H1 (cell line): Measurements from ENCODE around the gene TFAP2A. TPM values are rescaled to one million over a fixed set of nuclear protein-coding genes. Genes with fewer than 3 reads are reported as not detected.

ENCODE experiments used
- CTCF ChIA-PET: fragments of 300-600 bp; sonication (Branson Sonifier 250); formaldehyde crosslinking; loops from one replicate; lab custom pipeline; 2021; ENCODE audit not compliant: partially characterized antibody; lab: Charles Lee
- POLR2A ChIA-PET: fragments of 300-600 bp; sonication (Branson Sonifier 250); formaldehyde crosslinking; loops from one replicate; lab custom pipeline; 2021; ENCODE audit warnings: inconsistent platforms; ENCODE audit not compliant: partially characterized antibody; lab: Charles Lee
- DNase-seq, 2 experiments: peaks; one replicate each; pipeline versions ENCODE4 v3.0.0 to v3.0.0-alpha.2; 2010 to 2022; ENCODE audit warnings: low spot score in 2 of 2, low read depth in 1 of 2, mixed read lengths in 1 of 2
- FAIRE-seq: peaks from 2 replicates; lab custom pipeline; 2011; peaks lifted over from hg19 to GRCh38; lab: Jason Lieb, UNC
- H2AFZ ChIP-seq: 2 replicates; pipeline ENCODE4 v1.8.1; 2012; ENCODE audit warnings: low read length, inconsistent platforms
- H2AK5ac ChIP-seq: 2 replicates; pipeline ENCODE4 v1.6.1; 2013; ENCODE audit warnings: low read depth, low read length
- H2BK120ac ChIP-seq: replicated peaks from 2 replicates; pipeline ENCODE3; 2013; ENCODE audit warnings: low read depth, low read length, inconsistent platforms
- H2BK12ac ChIP-seq: 2 replicates; pipeline ENCODE4 v1.6.1; 2013; ENCODE audit warnings: low read depth, low read length
- H2BK15ac ChIP-seq: 2 replicates; pipeline ENCODE4 v1.6.1; 2013; ENCODE audit warnings: low read length
- H2BK20ac ChIP-seq: 2 replicates; pipeline ENCODE4 v1.6.1; 2013; ENCODE audit warnings: low read length
- H2BK5ac ChIP-seq: 2 replicates; pipeline ENCODE4 v1.6.1; 2013; ENCODE audit warnings: low read depth, low read length
- H3K14ac ChIP-seq: 2 replicates; pipeline ENCODE4 v1.6.1; 2013; ENCODE audit warnings: inconsistent platforms; ENCODE audit not compliant: insufficient read length
- H3K18ac ChIP-seq: 2 replicates; pipeline ENCODE4 v1.6.1; 2013; ENCODE audit warnings: low read length; ENCODE audit errors: extremely low read depth
- H3K23ac ChIP-seq: 2 replicates; pipeline ENCODE4 v1.6.1; 2013; ENCODE audit warnings: inconsistent platforms; ENCODE audit not compliant: insufficient read length
- H3K23me2 ChIP-seq: 2 replicates; pipeline ENCODE4 v1.6.1; 2013; ENCODE audit warnings: low read depth, low read length
- H3K27ac ChIP-seq: 2 replicates; pipeline ENCODE4 v1.6.1; 2011; ENCODE audit warnings: low read depth, low read length, inconsistent platforms
- H3K27me3 ChIP-seq, 4 experiments: replicated peaks in 1 of 4; 1 replicate in 1 of 4; 2 replicates in 3 of 4; pipeline versions ENCODE4 v1.6.1 to v1.8.1; 2011 to 2013; ENCODE audit warnings: low read length in 3 of 4, mild to moderate bottlenecking in 3 of 4, inconsistent platforms in 2 of 4, mixed read lengths in 2 of 4, moderate library complexity in 1 of 4; ENCODE audit not compliant: control insufficient read depth in 3 of 4, insufficient read depth in 3 of 4; ENCODE audit errors: extremely low read depth in 1 of 4
- H3K36me3 ChIP-seq, 4 experiments: 2 replicates each; pipeline versions ENCODE4 v1.6.1 to v1.8.1; 2011 to 2013; ENCODE audit warnings: mild to moderate bottlenecking in 4 of 4, low read length in 3 of 4, moderate library complexity in 2 of 4, control low read depth in 1 of 4, inconsistent platforms in 1 of 4; ENCODE audit not compliant: insufficient read depth in 4 of 4, control insufficient read depth in 2 of 4
- H3K4ac ChIP-seq: replicated peaks from 2 replicates; pipeline ENCODE3; 2013; ENCODE audit warnings: low read length, low read depth, mixed read lengths, inconsistent platforms; ENCODE audit not compliant: insufficient read length
- H3K4me1 ChIP-seq, 4 experiments: replicated peaks in 1 of 4; 1 replicate in 1 of 4; 2 replicates in 3 of 4; pipeline versions ENCODE4 v1.6.1 to v1.8.1; 2011 to 2013; ENCODE audit warnings: low read length in 3 of 4, inconsistent platforms in 2 of 4, mixed read lengths in 1 of 4; ENCODE audit not compliant: insufficient read depth in 4 of 4, control insufficient read depth in 3 of 4
- H3K4me2 ChIP-seq, 2 experiments: 2 replicates each; pipeline versions ENCODE4 v1.6.1 to v1.8.1; 2011 to 2013; ENCODE audit warnings: low read depth in 2 of 2, low read length in 2 of 2, control low read depth in 1 of 2, inconsistent platforms in 1 of 2, mild to moderate bottlenecking in 1 of 2; ENCODE audit not compliant: insufficient read depth in 1 of 2
- H3K4me3 ChIP-seq, 4 experiments: fragments of 200-600, 300-600 bp in 1 of 4; sonication (generic), shearing (Covaris generic), sonication (Bioruptor Twin) in 1 of 4; 2 replicates each; pipeline versions ENCODE4 v1.5.1 to v1.8.1; 2011 to 2016; ENCODE audit warnings: low read length in 4 of 4, low read depth in 3 of 4, control low read depth in 2 of 4, inconsistent platforms in 2 of 4, mild to moderate bottlenecking in 2 of 4, mixed read lengths in 1 of 4, moderate library complexity in 1 of 4; ENCODE audit not compliant: insufficient read depth in 2 of 4; ENCODE audit errors: extremely low read depth in 1 of 4
- H3K56ac ChIP-seq: replicated peaks from 2 replicates; pipeline ENCODE3; 2013; ENCODE audit warnings: low read depth, mild to moderate bottlenecking, mixed read lengths, low read length, inconsistent platforms; ENCODE audit not compliant: insufficient read length
- H3K79me1 ChIP-seq: 2 replicates; pipeline ENCODE4 v1.6.1; 2013; ENCODE audit warnings: low read depth, low read length, control low read depth
- H3K79me2 ChIP-seq, 2 experiments: 2 replicates each; pipeline versions ENCODE4 v1.6.1 to v1.8.1; 2012 to 2013; ENCODE audit warnings: low read length in 2 of 2, mild to moderate bottlenecking in 2 of 2, inconsistent platforms in 1 of 2; ENCODE audit not compliant: insufficient read depth in 2 of 2, control insufficient read depth in 1 of 2
- H3K9ac ChIP-seq, 4 experiments: replicated peaks in 1 of 4; 1 replicate in 1 of 4; 2 replicates in 3 of 4; pipeline versions ENCODE4 v1.6.1 to v1.8.1; 2011 to 2013; ENCODE audit warnings: low read depth in 3 of 4, low read length in 3 of 4, control low read depth in 2 of 4, mild to moderate bottlenecking in 2 of 4, moderate library complexity in 2 of 4, inconsistent platforms in 1 of 4; ENCODE audit errors: extremely low read depth in 1 of 4
- H3K9me3 ChIP-seq, 2 experiments: 2 replicates each; pipeline versions ENCODE4 v1.6.1 to v1.8.1; 2012 to 2013; ENCODE audit warnings: mild to moderate bottlenecking in 2 of 2, moderate library complexity in 2 of 2, control low read depth in 1 of 2, inconsistent platforms in 1 of 2, low read depth in 1 of 2, low read length in 1 of 2, mixed read lengths in 1 of 2; ENCODE audit not compliant: insufficient read depth in 2 of 2
- H4K20me1 ChIP-seq, 2 experiments: replicated peaks in 1 of 2; 2 replicates each; pipeline versions ENCODE3 to v1.8.1; 2011 to 2013; ENCODE audit warnings: inconsistent platforms in 2 of 2, low read length in 2 of 2, mild to moderate bottlenecking in 1 of 2; ENCODE audit not compliant: insufficient read depth in 2 of 2, control insufficient read depth in 1 of 2
- H4K5ac ChIP-seq: 2 replicates; pipeline ENCODE4 v1.6.1; 2013; ENCODE audit warnings: low read length, low read depth, mixed read lengths, inconsistent platforms; ENCODE audit not compliant: insufficient read length
- H4K8ac ChIP-seq: 2 replicates; pipeline ENCODE4 v1.8.0; 2013; ENCODE audit warnings: mild to moderate bottlenecking, moderate library complexity, low read length, inconsistent platforms; ENCODE audit not compliant: insufficient read depth; ENCODE audit errors: extremely low read depth
- H4K91ac ChIP-seq: replicated peaks from 2 replicates; pipeline ENCODE3; 2013; ENCODE audit warnings: low read length, mixed read lengths, inconsistent platforms; ENCODE audit not compliant: insufficient read length
- ASH2L ChIP-seq: fragments of 200-600, 300-600 bp; sonication (generic); IDR thresholded peaks from one replicate; pipeline ENCODE4 v1.7.1; 2017; ENCODE audit warnings: low read length
- ATF2 ChIP-seq: IDR thresholded peaks from 2 replicates; pipeline ENCODE4 v1.6.1; 2012; ENCODE audit warnings: low read length, inconsistent platforms
- BRCA1 ChIP-seq: IDR thresholded peaks from 2 replicates; pipeline ENCODE4 v1.6.1; 2012; ENCODE audit warnings: low read depth, low read length, improper control_type of control experiment
- CREB1 ChIP-seq: IDR thresholded peaks from 2 replicates; pipeline ENCODE4 v1.6.1; 2012; ENCODE audit warnings: inconsistent platforms
- HDAC6 ChIP-seq: IDR thresholded peaks from one replicate; pipeline ENCODE4 v1.7.1; 2012; ENCODE audit warnings: low read depth, mild to moderate bottlenecking, inconsistent platforms, low read length, moderate library complexity
- JUND ChIP-seq: IDR thresholded peaks from 2 replicates; pipeline ENCODE4 v1.6.1; 2011; ENCODE audit warnings: mild to moderate bottlenecking, improper control_type of control experiment, low read length
- SIX5 ChIP-seq: IDR thresholded peaks from 2 replicates; pipeline ENCODE4 v1.6.1; 2011; ENCODE audit warnings: mild to moderate bottlenecking, low read depth, low read length
- TBP ChIP-seq: IDR thresholded peaks from 2 replicates; pipeline ENCODE4 v1.6.1; 2011; ENCODE audit warnings: low read depth, low read length, improper control_type of control experiment
- ZNF274 ChIP-seq: IDR thresholded peaks from 2 replicates; pipeline ENCODE4 v1.7.0; 2012; ENCODE audit warnings: low read length, borderline replicate concordance; ENCODE audit errors: extremely low read depth
- WGBS, 2 experiments: shearing (Covaris generic) in 1 of 2; methylation state at CpG; one replicate each; pipeline versions ENCODE4 v1.1.6 to v1.1.7; 2013 to 2015; ENCODE audit warnings: low lambda C conversion rate in 2 of 2, mixed read lengths in 2 of 2, inconsistent platforms in 1 of 2, low coverage in 1 of 2, missing lambda C conversion rate in 1 of 2; ENCODE audit not compliant: insufficient replicate concordance in 2 of 2, insufficient coverage in 1 of 2, insufficient read length in 1 of 2; ENCODE audit errors: extremely low coverage in 1 of 2, missing lambda C conversion rate in 1 of 2; 5-methylcytosine and 5-hydroxymethylcytosine counted together
- polyA plus RNA-seq, 7 experiments: library from polyadenylated mRNA; depleted of rRNA in 3 of 7; stranded (reverse) in 5 of 7; unstranded in 2 of 7; fragments of >200 nt in 5 of 7; fragments of 200-250 nt in 2 of 7; gene quantifications; 1 replicate in 5 of 7; 2 replicates in 1 of 7; 4 replicates in 1 of 7; pipeline versions ENCODE4 v1.2.1 to v1.2.3, GENCODE V29; 2011 to 2013; ENCODE audit warnings: missing spikeins in 2 of 7, mixed read lengths in 2 of 7
- total RNA-seq: library from RNA; stranded (reverse); fragmentation: NEBNext Ultra II Directional; extraction: Animal tissue kit (Norgen Biotek cat#: 25700); gene quantifications from 2 replicates; pipeline ENCODE4 v1.2.1, GENCODE V29; 2021

TFAP2A gene
- total and polyA plus RNA-seq, 2 of the 8 experiments (the other 6 are each of a cell fraction or from before 2014, with no cell fraction given): 0.23 TPM; not detected in 1

GRCh38 chr6:10375391-10375969 lies 39.4 kb downstream of the TFAP2A start:
- H3K4me3 ChIP-seq: no peak overlapping the region
- H2BK12ac ChIP-seq: no peak overlapping the region
- H3K56ac ChIP-seq: no peak overlapping the region
- H4K91ac ChIP-seq: no peak overlapping the region
- no peak overlapping the region for H3K27ac ChIP-seq
- H2BK20ac ChIP-seq: no peak overlapping the region
- no peak overlapping the region for H2BK120ac ChIP-seq
- no peak overlapping the region for H2AFZ ChIP-seq
- H3K27me3 ChIP-seq: peaks cover 3 to 11% (median 8%) of the 10 kb centered on the region in 4 experiments
- H3K4me2 ChIP-seq: no peak overlapping the region
- H2BK15ac ChIP-seq: no peak overlapping the region
- H3K4ac ChIP-seq: no peak overlapping the region
- H3K9me3 ChIP-seq: no peaks in the 10 kb centered on the region
- no peaks in the 10 kb centered on the region for H3K23me2 ChIP-seq
- H3K4me1 ChIP-seq: peaks cover 0 to 3% (median 0%) of the 10 kb centered on the region in 4 experiments; a peak in 1 of 7 replicates
- TF ChIP-seq CREB1 (no peak), ASH2L (no peak), ZNF274 (no peak), BRCA1 (no peak), SIX5 (no peak), JUND (no peak), TBP (no peak), HDAC6 (no peak), ATF2 (no peak)
- no peaks in the 10 kb centered on the region for H4K20me1 ChIP-seq
- no peak overlapping the region for H3K9ac ChIP-seq
- ChIA-PET POLR2A (no interaction called here), CTCF (interaction anchor here (0.9 to 17.2 kb wide), 2 partner anchors 44 to 59 kb away, joined by 3 to 365 read pairs; partner anchors contain the start of gene TFAP2A)
- no peak overlapping the region for H3K14ac ChIP-seq
- H3K18ac ChIP-seq: no peak overlapping the region
- no peak overlapping the region for H3K23ac ChIP-seq
- no peak for DNase-seq
- no peaks in the 10 kb centered on the region for H3K79me2 ChIP-seq
- H4K8ac ChIP-seq: no peak overlapping the region
- WGBS, 2 experiments: 77% methylated on average over 4 of the region's 4 CpGs; no CpG with 5 or more reads in 1 of the 2 experiments
- no peak overlapping the region for H2AK5ac ChIP-seq
- FAIRE-seq: no peak
- no peak overlapping the region for H2BK5ac ChIP-seq
- H3K79me1 ChIP-seq: no peaks in the 10 kb centered on the region
- H3K36me3 ChIP-seq: no peaks in the 10 kb centered on the region
- H4K5ac ChIP-seq: no peak overlapping the region
